ENCODE measurements around the gene PCDH11X. TPM values are rescaled to one million over a fixed set of nuclear protein-coding genes. Genes with fewer than 3 reads are reported as not detected.

Gene PCDH11X
- not detected in 2 replicates for total RNA-seq

GRCh38 chrX:91779135-91779534, at the start of gene PCDH11X:
Gene PCDH11X, plus strand, starts transcription at chrX:91779375. Its CDS starts 56,130 bp downstream, at chrX:91835505.

All from smooth muscle cell of bladder (primary cell).